B cell (primary cell): Measurements from ENCODE around the gene STT3B. TPM values are rescaled to one million over a fixed set of nuclear protein-coding genes. Genes with fewer than 3 reads are reported as not detected.
A peak's percentile ranks its signal among the peaks of the same experiment; 100 is the strongest.

Source experiments
- ATAC-seq: fragments of 200-7000 bp; cut with Tn5 transposase; one replicate; pipeline ENCODE4 v1.10.0; 2021; ENCODE audit warnings: low read depth, mild to moderate bottlenecking, moderate number of reproducible peaks, moderate library complexity
- CTCF ChIA-PET: fragments of 350-600 bp; sonication (Branson Sonifier 250); formaldehyde crosslinking; loops from one replicate; lab custom pipeline; 2021; ENCODE audit warnings: antibody characterized with exemption, inconsistent platforms; lab: Charles Lee
- POLR2A ChIA-PET: fragments of 350-600 bp; sonication (Branson Sonifier 250); formaldehyde crosslinking; loops from one replicate; lab custom pipeline; 2021; ENCODE audit warnings: antibody characterized with exemption; lab: Charles Lee
- DNase-seq: peaks from one replicate; pipeline ENCODE4 v3.0.0; 2013
- H2AFZ ChIP-seq: 2 replicates; pipeline ENCODE4 v1.6.1; 2012; ENCODE audit warnings: mild to moderate bottlenecking, low read depth, low read length; ENCODE audit not compliant: insufficient read depth, poor library complexity, severe bottlenecking
- H3K27ac ChIP-seq, 2 donors: 1 replicate in 1 of 2; 2 replicates in 1 of 2; pipeline ENCODE4 v1.5.1; 2012 to 2013; ENCODE audit warnings: low read length in 2 of 2, mild to moderate bottlenecking in 2 of 2, moderate library complexity in 1 of 2
- H3K27me3 ChIP-seq, 4 experiments: fragments of 200-600 bp in 1 of 4; sonication (generic) in 1 of 4; replicated peaks in 1 of 4; 1 replicate in 2 of 4; 2 replicates in 2 of 4; pipeline versions ENCODE4 v1.6.1 to v1.7.0; 2013 to 2016; ENCODE audit warnings: low read length in 3 of 4, mild to moderate bottlenecking in 2 of 4, mixed read lengths in 1 of 4, moderate library complexity in 1 of 4; ENCODE audit not compliant: insufficient read depth in 4 of 4, control insufficient read depth in 3 of 4; ENCODE audit errors: control extremely low read depth in 1 of 4
- H3K36me3 ChIP-seq, 2 experiments: replicated peaks in 1 of 2; 1 replicate in 1 of 2; 2 replicates in 1 of 2; pipeline versions ENCODE4 v1.6.1 to v1.7.1; 2013; ENCODE audit warnings: low read length in 1 of 2; ENCODE audit not compliant: insufficient read depth in 2 of 2, control insufficient read depth in 1 of 2; ENCODE audit errors: control extremely low read depth in 1 of 2, extremely low read depth in 1 of 2
- H3K4me1 ChIP-seq, 2 donors: fragments of 200-600 bp in 1 of 2; sonication (generic) in 1 of 2; 1 replicate in 1 of 2; 2 replicates in 1 of 2; pipeline versions ENCODE4 v1.5.1 to v1.6.1; 2013 to 2017; ENCODE audit warnings: low read length in 2 of 2; ENCODE audit not compliant: control insufficient read depth in 2 of 2, insufficient read depth in 2 of 2
- H3K4me2 ChIP-seq: replicated peaks from 2 replicates; pipeline ENCODE3; 2012; ENCODE audit warnings: mild to moderate bottlenecking, low read depth, low read length; ENCODE audit not compliant: poor library complexity, severe bottlenecking
- H3K4me3 ChIP-seq, 5 experiments: fragments of 200-600 bp in 1 of 5; sonication (generic) in 1 of 5; 1 replicate in 3 of 5; 2 replicates in 2 of 5; pipeline versions ENCODE4 v1.5.1 to v1.7.0; 2011 to 2016; ENCODE audit warnings: low read length in 4 of 5, mild to moderate bottlenecking in 4 of 5, low read depth in 2 of 5, control low read depth in 1 of 5, moderate library complexity in 1 of 5; ENCODE audit not compliant: insufficient read depth in 1 of 5; ENCODE audit errors: control extremely low read depth in 1 of 5, extremely low read depth in 1 of 5
- H3K79me2 ChIP-seq: fragments of 200-600 bp; sonication (generic); one replicate; pipeline ENCODE4 v1.6.0; 2016; ENCODE audit warnings: low read length; ENCODE audit not compliant: control insufficient read depth, insufficient read depth
- H3K9ac ChIP-seq: fragments of 200-600 bp; sonication (generic); 2 replicates; pipeline ENCODE4 v1.6.1; 2017; ENCODE audit warnings: mild to moderate bottlenecking, low read length, moderate library complexity
- H3K9me3 ChIP-seq, 3 donors: one replicate each; pipeline versions ENCODE4 v1.6.1 to v1.7.1; 2013; ENCODE audit warnings: low read length in 2 of 3; ENCODE audit not compliant: control insufficient read depth in 2 of 3, insufficient read depth in 1 of 3; ENCODE audit errors: control extremely low read depth in 1 of 3
- H4K20me1 ChIP-seq: 2 replicates; pipeline ENCODE4 v1.6.0; 2012; ENCODE audit warnings: mild to moderate bottlenecking, low read length; ENCODE audit not compliant: insufficient read depth, control insufficient read depth, poor library complexity, severe bottlenecking
- H3K27ac Mint-ChIP-seq: one replicate; pipeline ENCODE4 v1.8.0; 2021; ENCODE audit warnings: mixed read lengths
- H3K27me3 Mint-ChIP-seq: one replicate; pipeline ENCODE4 v1.8.0; 2021; ENCODE audit warnings: mixed read lengths
- H3K4me1 Mint-ChIP-seq: one replicate; pipeline ENCODE4 v1.8.0; 2021; ENCODE audit warnings: mixed read lengths
- H3K4me3 Mint-ChIP-seq: one replicate; pipeline ENCODE4 v1.8.0; 2021; ENCODE audit warnings: mixed read lengths
- H3K9me3 Mint-ChIP-seq: one replicate; pipeline ENCODE4 v1.8.0; 2022; ENCODE audit warnings: mixed read lengths; ENCODE audit not compliant: insufficient read depth
- EZH2 ChIP-seq: IDR thresholded peaks from 2 replicates; pipeline ENCODE4 v1.6.1; 2012; ENCODE audit warnings: borderline replicate concordance, low read depth, mild to moderate bottlenecking, moderate library complexity, low read length; ENCODE audit not compliant: insufficient read depth, poor library complexity, severe bottlenecking
- WGBS: methylation state at CpG from one replicate; pipeline ENCODE4 v1.1.5; 2013; ENCODE audit warnings: missing lambda C conversion rate; ENCODE audit not compliant: insufficient coverage; 5-methylcytosine and 5-hydroxymethylcytosine counted together
- intact Hi-C: fragments of 100-400 bp; cut with micrococcal nuclease; formaldehyde crosslinking; loops from one replicate; pipeline ENCODE4 v1.10.0; 2022
- polyA plus RNA-seq: library from polyadenylated mRNA; depleted of rRNA; stranded (reverse); fragments of >200 nt; gene quantifications from 2 replicates; pipeline ENCODE4 v1.2.3, GENCODE V29; 2012
- total RNA-seq, 2 donors: library from RNA; stranded (reverse); fragments of 120-200 nt in 1 of 2; gene quantifications; 1 replicate in 1 of 2; 2 replicates in 1 of 2; pipeline versions ENCODE4 v1.2.3 to v1.2.4, GENCODE V29; 2013 to 2022
- TF ChIP-seq, protein P1 (sequence below): fragments of 200-600 bp; IDR thresholded peaks from one replicate; pipeline ENCODE4 v1.8.0; 2022; ENCODE audit warnings: antibody characterized with exemption, mild to moderate bottlenecking

STT3B gene
- total and polyA plus RNA-seq, 2 donors (not counting 1 experiment from before 2014, with no cell fraction given), result 35.4 to 79.2 TPM

DNA sequence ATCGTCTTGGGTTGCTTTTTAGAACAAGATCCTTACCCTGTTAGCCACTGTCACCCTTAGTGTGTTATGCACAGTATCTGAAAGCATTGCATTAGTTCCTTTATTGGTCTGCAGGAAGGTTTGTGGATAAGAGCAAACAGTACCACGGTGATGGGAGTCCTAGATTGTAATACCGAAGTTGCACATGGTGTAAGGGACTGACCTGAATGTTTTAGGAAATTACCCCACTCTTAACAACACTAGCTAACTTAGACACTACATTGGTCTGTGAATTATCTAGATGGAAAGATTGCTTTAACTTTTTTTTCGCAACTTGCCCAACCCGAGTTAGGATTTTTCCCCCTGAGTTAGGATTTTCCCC is 1.3 kb downstream of the STT3B start:
- H3K9ac ChIP-seq, result peak overlapping the region; percentile 82
- peaks cover 0 to 1% of the 10 kb centered on the region in 2 experiments for H3K36me3 ChIP-seq
- WGBS, result no CpG with 5 or more reads among the region's 5 CpGs
- peak overlapping the region; percentile 91 for H2AFZ ChIP-seq
- no peaks in the 10 kb centered on the region for H3K27me3 ChIP-seq
- no peaks in the 10 kb centered on the region for H3K27me3 Mint-ChIP-seq
- peaks cover 40 to 55% of the 10 kb centered on the region in 2 donors for H3K4me1 ChIP-seq
- ChIA-PET POLR2A (interaction anchor here (0.5 to 1.8 kb wide), 4 partner anchors 232 to 951 kb away, joined by 3 to 5 read pairs (median 4); no protein-coding TSS in a partner anchor), CTCF (interaction anchor here (0.6 to 2.0 kb wide), 5 partner anchors 12 to 610 kb away, joined by 3 to 10 read pairs (median 3); no protein-coding TSS in a partner anchor)
- H4K20me1 ChIP-seq, result peaks cover 38% of the 10 kb centered on the region
- intact Hi-C loops, result loop anchor here (5.0 to 10.0 kb wide), 5 partner anchors 381 to 1563 kb away; partner anchors contain the start of genes CMTM7, GLB1 and TMPPE
- peaks cover 51% of the 10 kb centered on the region for H3K4me1 Mint-ChIP-seq
- peak overlapping the region; percentile 92 for H3K4me2 ChIP-seq
- peak overlapping the region; percentile 80 to 97 (median 86) for H3K4me3 ChIP-seq
- peak overlapping the region; percentile 98 for H3K4me3 Mint-ChIP-seq
- no peak for TF ChIP-seq EZH2
- TF ChIP-seq, protein P1, sequence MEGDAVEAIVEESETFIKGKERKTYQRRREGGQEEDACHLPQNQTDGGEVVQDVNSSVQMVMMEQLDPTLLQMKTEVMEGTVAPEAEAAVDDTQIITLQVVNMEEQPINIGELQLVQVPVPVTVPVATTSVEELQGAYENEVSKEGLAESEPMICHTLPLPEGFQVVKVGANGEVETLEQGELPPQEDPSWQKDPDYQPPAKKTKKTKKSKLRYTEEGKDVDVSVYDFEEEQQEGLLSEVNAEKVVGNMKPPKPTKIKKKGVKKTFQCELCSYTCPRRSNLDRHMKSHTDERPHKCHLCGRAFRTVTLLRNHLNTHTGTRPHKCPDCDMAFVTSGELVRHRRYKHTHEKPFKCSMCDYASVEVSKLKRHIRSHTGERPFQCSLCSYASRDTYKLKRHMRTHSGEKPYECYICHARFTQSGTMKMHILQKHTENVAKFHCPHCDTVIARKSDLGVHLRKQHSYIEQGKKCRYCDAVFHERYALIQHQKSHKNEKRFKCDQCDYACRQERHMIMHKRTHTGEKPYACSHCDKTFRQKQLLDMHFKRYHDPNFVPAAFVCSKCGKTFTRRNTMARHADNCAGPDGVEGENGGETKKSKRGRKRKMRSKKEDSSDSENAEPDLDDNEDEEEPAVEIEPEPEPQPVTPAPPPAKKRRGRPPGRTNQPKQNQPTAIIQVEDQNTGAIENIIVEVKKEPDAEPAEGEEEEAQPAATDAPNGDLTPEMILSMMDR, result no peak
- ATAC-seq (no peak), DNase-seq (peak; percentile 39)
- no peaks in the 10 kb centered on the region for H3K9me3 Mint-ChIP-seq
- peak overlapping the region in 1 of 2 donors; percentile 94 for H3K27ac ChIP-seq
- H3K9me3 ChIP-seq, result no peaks in the 10 kb centered on the region
- H3K79me2 ChIP-seq, result peaks cover 61% of the 10 kb centered on the region
- H3K27ac Mint-ChIP-seq, result peak overlapping the region; percentile 92

DNA sequence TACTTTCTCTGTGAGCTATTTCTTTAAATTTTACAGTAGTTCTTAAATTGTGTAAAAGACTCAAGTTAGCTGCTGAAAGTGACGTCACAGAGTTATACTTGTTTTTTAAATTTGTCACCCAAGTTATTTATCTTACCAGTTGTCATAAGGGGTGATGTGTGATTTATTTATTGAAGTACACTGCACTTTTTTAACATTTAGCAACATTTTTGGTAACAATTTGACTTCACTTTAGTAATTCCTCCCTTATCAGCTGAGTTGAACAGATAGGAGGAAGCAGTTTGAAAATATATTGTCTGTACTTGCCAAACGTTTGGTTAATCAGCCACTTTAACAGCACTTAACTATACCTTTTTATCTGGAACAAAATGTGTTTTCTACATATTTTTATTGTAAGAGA is 3.8 kb downstream of the STT3B start:
- Histone ChIP-seq H2AFZ (no peak overlapping the region), H3K27me3 (no peaks in the 10 kb centered on the region), H3K27ac (peak overlapping the region in 1 of 2 donors; percentile 38), H3K79me2 (peaks cover 86% of the 10 kb centered on the region), H3K36me3 (peaks cover 0 to 4% of the 10 kb centered on the region in 2 experiments), H3K4me3 (peak overlapping the region in 1 of 5 experiments; percentile 1), H3K9me3 (no peaks in the 10 kb centered on the region), H3K4me1 (peaks cover 32 to 58% of the 10 kb centered on the region in 2 donors), H4K20me1 (peaks cover 44% of the 10 kb centered on the region), H3K9ac (peak overlapping the region; percentile 20), H3K4me2 (peak overlapping the region; percentile 92)
- ATAC-seq (no peak), DNase-seq (no peak)
- WGBS, result no CpG with 5 or more reads among the region's 2 CpGs
- intact Hi-C loops, result loop anchor here (10.0 kb wide), 4 partner anchors 378 to 882 kb away; partner anchors contain the start of gene CMTM7
- no peaks in the 10 kb centered on the region for H3K9me3 Mint-ChIP-seq
- ChIA-PET POLR2A (no interaction called here), CTCF (interaction anchor here (1.1 to 2.0 kb wide), 5 partner anchors 9 to 500 kb away, joined by 3 to 11 read pairs (median 4); no protein-coding TSS in a partner anchor)
- no peaks in the 10 kb centered on the region for H3K27me3 Mint-ChIP-seq
- peak overlapping the region; percentile 53 for H3K4me3 Mint-ChIP-seq
- TF ChIP-seq, protein P1, result no peak
- no peak overlapping the region for H3K27ac Mint-ChIP-seq
- peaks cover 66% of the 10 kb centered on the region for H3K4me1 Mint-ChIP-seq
